Keratinocyte (primary cell): ENCODE measurements around the gene KRT84. TPM values are rescaled to one million over a fixed set of nuclear protein-coding genes. Genes with fewer than 3 reads are reported as not detected.

Experiments used
- DNase-seq: peaks from one replicate; pipeline ENCODE4 v3.0.0-alpha.2; 2011; ENCODE audit warnings: low read depth, missing footprints, low spot score
- FAIRE-seq: peaks from 2 replicates; lab custom pipeline; 2011; peaks lifted over from hg19 to GRCh38; lab: Jason Lieb, UNC
- H2AFZ ChIP-seq: 2 replicates; pipeline ENCODE4 v1.6.0; 2012; ENCODE audit warnings: low read length, control low read depth, inconsistent platforms; ENCODE audit not compliant: control insufficient read depth
- H3K27ac ChIP-seq: 2 replicates; pipeline ENCODE4 v1.5.1; 2011; ENCODE audit warnings: low read length; ENCODE audit not compliant: control insufficient read depth, insufficient read depth
- H3K27me3 ChIP-seq: 3 replicates; pipeline ENCODE4 v1.6.0; 2011; ENCODE audit warnings: low read length; ENCODE audit not compliant: control insufficient read depth, insufficient read depth; ENCODE audit errors: extremely low read depth
- H3K36me3 ChIP-seq, 2 experiments: 2 replicates in 1 of 2; 3 replicates in 1 of 2; pipeline ENCODE4 v1.5.1; 2011; ENCODE audit warnings: low read length in 2 of 2, mild to moderate bottlenecking in 1 of 2; ENCODE audit not compliant: control insufficient read depth in 2 of 2, insufficient read depth in 2 of 2; ENCODE audit errors: extremely low read depth in 1 of 2
- H3K4me1 ChIP-seq: 3 replicates; pipeline ENCODE4 v1.5.1; 2011; ENCODE audit warnings: low read length; ENCODE audit not compliant: control insufficient read depth, insufficient read depth; ENCODE audit errors: extremely low read depth
- H3K4me2 ChIP-seq: 3 replicates; pipeline ENCODE4 v1.6.0; 2011; ENCODE audit warnings: low read depth, low read length; ENCODE audit not compliant: control insufficient read depth, insufficient read depth; ENCODE audit errors: extremely low read depth
- H3K4me3 ChIP-seq, 3 experiments: fragments of 200-600 bp in 1 of 3; sonication (generic) in 1 of 3; 2 replicates in 2 of 3; 3 replicates in 1 of 3; pipeline ENCODE4 v1.5.1; 2011 to 2016; ENCODE audit warnings: low read length in 3 of 3, mild to moderate bottlenecking in 3 of 3, control low read depth in 2 of 3, inconsistent platforms in 1 of 3, low read depth in 1 of 3, mixed read lengths in 1 of 3, mixed run types in 1 of 3, moderate library complexity in 1 of 3; ENCODE audit not compliant: control insufficient read depth in 2 of 3, insufficient read depth in 2 of 3; ENCODE audit errors: extremely low read depth in 1 of 3
- H3K79me2 ChIP-seq: 2 replicates; pipeline ENCODE4 v1.6.0; 2012; ENCODE audit warnings: low read length; ENCODE audit not compliant: control insufficient read depth, insufficient read depth
- H3K9ac ChIP-seq: 3 replicates; pipeline ENCODE4 v1.6.0; 2011; ENCODE audit warnings: low read length; ENCODE audit not compliant: control insufficient read depth, insufficient read depth; ENCODE audit errors: extremely low read depth
- H3K9me1 ChIP-seq: 3 replicates; pipeline ENCODE4 v1.6.0; 2011; ENCODE audit warnings: low read length; ENCODE audit not compliant: control insufficient read depth, insufficient read depth; ENCODE audit errors: extremely low read depth
- H3K9me3 ChIP-seq: 2 replicates; pipeline ENCODE4 v1.5.1; 2012; ENCODE audit warnings: low read depth, low read length; ENCODE audit not compliant: control insufficient read depth
- H4K20me1 ChIP-seq: 3 replicates; pipeline ENCODE4 v1.6.0; 2011; ENCODE audit warnings: low read length; ENCODE audit not compliant: control insufficient read depth, insufficient read depth; ENCODE audit errors: extremely low read depth
- CTCF ChIP-seq, 3 experiments: IDR thresholded peaks in 1 of 3; conservative IDR thresholded peaks in 1 of 3; optimal IDR thresholded peaks in 1 of 3; 2 replicates in 2 of 3; 3 replicates in 1 of 3; pipeline versions ENCODE3 to v1.5.1; 2011; ENCODE audit warnings: low read length in 3 of 3, mild to moderate bottlenecking in 3 of 3, moderate library complexity in 2 of 3, control low read depth in 1 of 3, inconsistent platforms in 1 of 3; ENCODE audit not compliant: insufficient read depth in 2 of 3; ENCODE audit errors: extremely low read depth in 1 of 3
- EZH2 ChIP-seq: IDR thresholded peaks from one replicate; pipeline ENCODE4 v1.6.1; 2012; ENCODE audit warnings: inconsistent platforms, mild to moderate bottlenecking, low read length, moderate library complexity
- dilution Hi-C: fragments of 300-500 bp; cut with MboI; formaldehyde crosslinking; loops from one replicate; pipeline ENCODE4 v1.7.0; 2020; ENCODE audit warnings: low sequenced_read_pairs; ENCODE audit not compliant: extremely low pct_ligation_motif_present
- polyA plus RNA-seq, 5 experiments: library from polyadenylated mRNA; depleted of rRNA in 3 of 5; stranded (reverse) in 3 of 5; stranded (forward) in 1 of 5; unstranded in 1 of 5; fragments of >200 nt; gene quantifications; 1 replicate in 1 of 5; 2 replicates in 3 of 5; 3 replicates in 1 of 5; pipeline versions ENCODE4 v1.2.1 to v1.2.3, GENCODE V29; 2011 to 2012; ENCODE audit warnings: missing spikeins in 2 of 5, low read depth in 1 of 5, low replicate concordance in 1 of 5

The KRT84 gene
- polyA plus RNA-seq, 1 donor (not counting 4 experiments of a cell fraction or from before 2014, with no cell fraction given) = 0.10 TPM

DNA sequence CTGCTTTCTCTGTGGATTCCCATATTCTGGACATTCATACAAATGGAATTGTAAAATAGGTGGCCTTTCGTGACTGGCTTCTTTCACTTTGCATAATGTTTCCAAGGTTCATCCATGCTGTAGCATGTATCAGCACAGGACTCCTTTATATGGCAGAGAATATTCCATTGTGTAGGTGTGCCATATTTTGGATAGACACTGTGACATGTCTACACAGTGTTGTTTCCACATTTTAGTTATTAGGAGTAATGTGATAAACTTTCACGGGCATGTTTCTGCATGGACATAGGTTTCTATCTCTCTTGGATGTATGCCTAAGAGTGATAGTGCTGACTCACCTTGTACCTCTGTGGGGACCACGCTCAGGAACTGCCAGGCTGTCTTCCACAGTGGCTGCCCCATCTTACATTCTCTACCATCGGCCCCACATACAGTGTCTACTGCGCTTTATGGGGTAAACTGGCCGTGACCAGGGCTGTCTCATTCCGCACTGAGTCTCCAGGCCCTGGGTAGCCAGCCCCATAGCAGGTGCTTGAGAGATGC lies 7.1 kb upstream of the KRT84 start:
- FAIRE-seq = peak; percentile 94
- H3K4me3 ChIP-seq = no peak overlapping the region

DNA sequence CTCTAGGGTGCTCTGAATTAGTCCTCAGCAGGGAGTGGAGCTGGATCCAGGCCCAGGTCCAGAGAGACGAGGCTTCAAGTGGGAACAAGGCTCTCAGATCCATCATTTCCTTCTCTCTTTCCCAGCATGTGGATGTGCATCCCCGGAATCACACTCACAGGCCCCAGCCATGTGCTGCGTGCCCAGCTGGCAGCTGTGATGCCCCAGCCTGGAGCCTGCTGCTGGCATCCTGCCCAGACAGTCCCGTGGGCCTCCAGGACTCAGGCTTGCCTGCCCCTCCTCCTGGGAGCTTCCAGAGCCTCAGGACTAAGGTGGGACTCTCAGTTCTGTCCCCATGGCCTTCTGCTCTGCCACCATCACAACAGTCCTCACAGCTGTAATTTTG lies 6.2 kb upstream of the KRT84 start:
- FAIRE-seq (peak; percentile 63), DNase-seq (no peak)
- Histone ChIP-seq H3K4me1 (peaks cover 52% of the 10 kb centered on the region), H3K36me3 (no peaks in the 10 kb centered on the region), H2AFZ (peak overlapping the region; percentile 11), H3K79me2 (no peaks in the 10 kb centered on the region), H3K27ac (peak overlapping the region; percentile 48), H4K20me1 (no peaks in the 10 kb centered on the region), H3K9me1 (no peaks in the 10 kb centered on the region), H3K27me3 (no peaks in the 10 kb centered on the region), H3K9ac (peak overlapping the region; percentile 32), H3K4me2 (peak overlapping the region; percentile 17), H3K4me3 (peak overlapping the region in 1 of 3 experiments; percentile 4), H3K9me3 (no peaks in the 10 kb centered on the region)
- TF ChIP-seq CTCF (optimal IDR thresholded peaks at IDR 0.05 in 1 of 3, IDR thresholded peaks at IDR 0.05 in 1 of 3, conservative IDR thresholded peaks at IDR 0.05 in 1 of 3; ENCODE audit: extremely low read depth in 1 of 3, insufficient read depth in 2 of 3, low read length in 3 of 3) (no peak), EZH2 (no peak)
- dilution Hi-C loops = no loop called here

More for the DNA sequence above, 7.1 kb upstream of the KRT84 start:
- Histone ChIP-seq H3K4me2 (peak overlapping the region; percentile 1), H3K9ac (no peak overlapping the region), H4K20me1 (no peaks in the 10 kb centered on the region), H3K9me1 (no peaks in the 10 kb centered on the region), H3K36me3 (no peaks in the 10 kb centered on the region), H3K9me3 (no peaks in the 10 kb centered on the region), H2AFZ (no peak overlapping the region), H3K79me2 (no peaks in the 10 kb centered on the region), H3K27me3 (no peaks in the 10 kb centered on the region), H3K4me1 (peaks cover 52% of the 10 kb centered on the region), H3K27ac (peak overlapping the region; percentile 48)
- TF ChIP-seq EZH2 (no peak), CTCF (optimal IDR thresholded peaks at IDR 0.05 in 1 of 3, IDR thresholded peaks at IDR 0.05 in 1 of 3, conservative IDR thresholded peaks at IDR 0.05 in 1 of 3; ENCODE audit: extremely low read depth in 1 of 3, insufficient read depth in 2 of 3, low read length in 3 of 3) (no peak)
- DNase-seq = no peak
- dilution Hi-C loops = no loop called here
